HG03432 (cell line): Measurements from ENCODE around the gene RAB3C.

Source experiments
- ATAC-seq: cut with Tn5 transposase; IDR thresholded peaks from one replicate; pipeline ENCODE4 v1.9.1; 2021; ENCODE audit warnings: mild to moderate bottlenecking, moderate library complexity; ENCODE audit not compliant: unreplicated experiment

The RAB3C gene

DNA sequence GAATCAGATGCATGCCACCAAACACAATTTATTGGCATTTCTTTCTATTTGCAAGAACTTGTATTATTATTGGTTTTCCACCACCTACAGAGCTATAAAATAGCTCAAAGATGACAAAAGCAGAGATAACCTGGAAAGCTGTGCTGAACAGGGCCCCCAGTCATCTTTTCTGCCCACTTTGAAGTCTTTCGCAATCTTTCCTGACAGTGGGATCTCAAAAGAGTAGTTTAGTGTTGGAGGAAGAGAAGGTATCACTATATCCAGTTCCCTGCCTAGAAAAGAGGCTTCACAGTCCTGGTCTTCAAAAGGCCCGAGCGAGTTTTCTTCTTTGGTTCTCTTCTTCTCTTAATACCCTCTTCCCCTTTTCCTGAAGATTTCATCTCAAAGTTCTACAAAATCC, 231.0 kb downstream of the RAB3C start:
- no peak for ATAC-seq

DNA sequence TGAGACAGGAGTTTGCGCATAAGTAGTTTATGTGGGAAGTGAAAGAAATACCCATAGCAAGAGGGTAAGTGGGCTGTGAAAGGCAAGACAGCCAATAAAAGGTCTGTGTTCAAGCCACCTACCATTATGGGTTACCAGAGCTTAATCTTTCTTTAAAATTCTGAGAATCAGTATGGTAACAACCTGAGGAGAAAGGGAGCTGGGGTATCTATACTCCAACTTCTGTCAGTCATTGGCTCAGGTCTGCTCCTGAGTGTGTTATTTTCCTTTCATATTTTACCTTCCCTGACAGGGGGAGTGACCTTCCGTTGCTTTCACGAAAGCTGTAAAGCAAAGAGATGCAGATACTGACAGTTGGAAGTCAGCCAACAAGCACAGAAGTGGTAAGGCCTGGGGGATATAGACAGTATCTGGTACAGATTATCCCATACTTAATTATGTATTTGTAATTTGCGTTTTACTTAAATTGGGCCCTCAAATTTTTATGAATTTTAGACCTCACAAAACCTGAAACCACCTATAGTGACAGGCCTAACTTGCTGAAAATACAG, 233.4 kb downstream of the RAB3C start:
- ATAC-seq: no peak

DNA sequence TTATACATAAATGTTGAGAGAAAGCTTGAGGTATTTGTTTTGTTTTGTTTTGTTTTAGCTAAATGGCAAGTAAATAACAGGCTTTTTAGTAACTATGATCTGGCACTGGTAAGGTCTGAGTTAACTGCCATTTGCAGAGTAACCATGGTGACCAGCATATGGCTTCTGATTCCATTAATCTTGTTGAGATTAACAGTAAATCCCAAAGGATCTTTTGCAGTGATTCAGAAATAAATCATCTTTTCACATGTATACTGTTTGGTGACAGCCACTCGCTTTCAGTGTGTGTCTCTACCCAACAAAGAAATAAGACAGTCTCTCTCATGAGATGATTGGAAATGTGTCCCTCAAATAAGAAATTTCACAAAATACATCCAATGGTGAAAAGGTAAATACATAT, 235.6 kb downstream of the RAB3C start:
- no peak for ATAC-seq

DNA sequence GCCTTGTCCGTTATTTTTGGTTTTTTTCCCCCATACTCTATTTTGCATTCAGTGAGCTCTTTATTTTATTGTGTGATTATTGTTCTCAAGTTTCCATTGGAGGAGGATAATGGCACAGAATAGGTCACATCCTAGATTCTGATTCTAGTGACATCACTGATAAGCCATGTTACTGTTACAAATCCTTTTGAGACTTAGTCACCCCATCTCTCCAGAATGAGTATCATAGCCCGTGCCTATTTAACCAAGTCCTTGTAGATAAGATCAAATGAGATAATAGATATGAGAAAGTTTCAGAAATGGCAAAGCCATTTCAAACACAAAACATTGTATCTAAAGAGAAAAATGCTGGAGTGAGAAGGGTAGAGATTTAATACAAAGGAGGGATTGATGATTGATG, 242.6 kb downstream of the RAB3C start:
- no peak for ATAC-seq

DNA sequence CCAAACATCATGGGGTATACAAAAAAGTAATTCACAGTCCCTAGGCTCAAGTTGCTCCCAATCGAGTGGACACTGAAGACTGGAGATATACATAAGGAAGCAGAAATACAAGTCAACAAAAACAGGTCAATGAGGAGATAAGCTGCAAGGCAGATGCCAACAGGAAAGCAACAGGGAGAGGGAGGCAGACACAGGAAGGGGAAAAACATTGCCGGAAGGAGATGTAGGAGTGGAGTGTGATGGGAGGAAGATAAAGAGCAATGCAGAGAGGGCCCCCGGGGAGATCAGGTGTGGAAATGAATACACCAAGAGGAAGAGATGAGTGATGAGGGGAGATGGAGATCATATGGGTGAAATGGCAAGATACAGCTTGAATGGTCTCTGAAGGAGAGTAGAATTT, 243.0 kb downstream of the RAB3C start:
- ATAC-seq: no peak

DNA sequence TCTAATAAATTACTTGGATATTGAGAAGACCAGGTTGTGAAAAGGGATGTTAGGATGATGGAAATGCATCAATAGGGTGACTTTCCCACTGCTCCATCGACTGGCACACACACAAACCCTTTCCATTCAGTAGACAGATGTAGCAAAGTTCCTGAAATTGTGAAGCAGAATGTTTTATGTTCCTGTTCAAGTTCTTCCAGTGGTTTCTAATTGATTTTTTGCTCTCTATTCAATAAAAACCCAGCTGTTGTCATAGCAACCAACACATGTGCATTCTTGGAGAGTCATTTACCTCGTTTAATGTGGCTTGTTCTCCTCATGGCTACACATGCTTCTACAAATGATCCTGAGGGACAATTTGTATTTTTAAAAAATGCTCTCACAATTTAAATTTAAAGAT, 244.6 kb downstream of the RAB3C start:
- ATAC-seq: no peak

DNA sequence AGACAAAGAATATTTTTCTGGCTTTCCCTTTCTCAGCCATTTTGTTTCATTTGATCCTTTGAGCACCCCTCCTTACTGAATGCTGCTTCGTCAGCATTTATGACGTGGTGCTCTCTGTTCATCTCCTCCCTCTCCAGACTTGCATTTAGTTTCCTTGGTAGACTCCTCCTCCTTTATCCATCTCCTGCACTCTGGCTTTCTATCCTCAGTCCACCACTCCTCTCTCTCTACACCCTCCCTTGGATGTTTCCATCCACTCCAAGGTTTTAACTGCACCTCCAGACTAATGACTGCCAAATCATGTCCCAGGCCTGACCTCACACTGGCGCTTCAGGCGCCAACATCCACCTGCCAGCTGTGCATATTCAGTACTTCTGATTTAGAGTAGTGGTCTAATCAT, 245.4 kb downstream of the RAB3C start:
- no peak for ATAC-seq

DNA sequence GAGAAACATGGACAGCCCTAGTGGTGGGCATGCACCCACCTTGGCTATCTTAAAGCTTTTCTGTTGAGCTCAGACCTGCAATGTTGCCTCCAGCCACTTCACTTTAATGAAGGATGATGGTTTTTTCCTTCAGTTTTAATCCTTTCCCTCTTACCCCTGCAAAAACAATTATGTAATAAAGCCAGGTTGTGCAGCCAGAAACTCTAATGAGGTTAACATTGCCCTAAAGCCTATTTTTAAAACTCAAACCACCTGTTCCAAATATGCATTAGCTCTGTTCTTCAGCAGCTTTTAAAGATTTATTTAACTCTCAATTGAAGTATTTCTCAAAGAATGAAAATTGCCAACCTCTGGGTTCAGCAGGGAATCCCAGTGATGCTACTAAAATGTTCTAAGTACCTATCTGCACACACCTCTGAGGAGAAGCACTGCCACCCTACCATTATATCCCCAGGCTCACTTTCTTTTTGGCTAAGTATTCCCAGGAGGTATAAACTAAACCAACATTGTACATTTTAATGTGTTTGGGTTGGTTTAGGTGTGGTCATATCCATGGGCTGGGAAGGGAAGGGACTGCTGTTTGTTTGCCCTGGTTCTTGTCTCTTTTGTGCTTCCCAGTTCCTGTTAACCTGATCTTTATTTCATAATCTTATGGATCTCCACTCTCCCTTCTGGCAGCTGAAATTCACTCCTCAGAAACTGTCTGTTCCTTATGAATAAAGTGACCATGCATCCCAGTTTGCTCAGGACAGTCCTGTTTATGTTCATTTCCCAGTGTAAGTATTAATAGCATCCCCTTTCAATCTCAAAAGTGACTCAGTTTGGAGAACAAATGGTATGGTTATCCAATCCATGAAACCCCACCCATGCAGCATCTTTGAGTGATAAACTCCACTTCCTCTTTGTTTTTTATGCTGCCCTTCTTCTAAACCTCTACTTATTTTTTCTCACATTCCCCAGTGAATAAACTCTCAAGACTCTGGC, 251.7 kb downstream of the RAB3C start:
- ATAC-seq: no peak

DNA sequence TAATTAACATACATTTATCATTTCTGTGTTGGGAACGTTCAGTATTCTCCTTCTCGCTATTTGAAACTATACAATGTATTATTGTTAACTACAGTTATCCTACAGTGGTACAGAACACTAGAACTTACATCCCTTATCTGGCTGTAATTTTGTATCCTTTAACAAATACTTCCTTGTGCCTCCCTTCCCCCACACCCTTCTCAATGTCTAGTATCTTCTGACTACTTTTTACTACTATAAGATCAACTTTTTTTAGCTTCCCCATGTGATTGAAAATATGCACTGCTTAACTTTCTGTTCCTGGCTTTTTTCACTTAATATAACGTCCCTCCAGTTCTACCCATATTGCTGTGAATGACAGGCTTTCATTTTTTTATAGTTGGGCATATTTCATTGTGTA, 253.5 kb downstream of the RAB3C start:
- ATAC-seq: no peak

DNA sequence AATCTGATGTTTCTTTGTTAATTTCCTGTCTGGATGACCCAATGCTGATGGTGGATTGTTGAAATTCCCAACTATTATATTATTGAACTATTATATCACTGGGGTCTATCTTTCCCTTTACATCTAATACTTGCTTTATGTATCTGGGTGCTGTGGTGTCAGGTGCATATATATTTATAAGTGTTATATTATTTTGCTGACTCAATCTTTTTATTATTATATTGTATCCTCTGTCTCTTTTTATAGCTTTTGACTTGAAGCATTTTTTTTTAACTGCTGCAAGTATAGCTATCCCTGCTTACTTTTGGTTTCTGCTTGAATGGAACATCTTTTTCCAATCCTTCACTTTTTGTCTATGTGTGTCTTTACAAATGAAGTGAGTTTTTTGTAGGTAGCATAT, 255.9 kb downstream of the RAB3C start:
- no peak for ATAC-seq

DNA sequence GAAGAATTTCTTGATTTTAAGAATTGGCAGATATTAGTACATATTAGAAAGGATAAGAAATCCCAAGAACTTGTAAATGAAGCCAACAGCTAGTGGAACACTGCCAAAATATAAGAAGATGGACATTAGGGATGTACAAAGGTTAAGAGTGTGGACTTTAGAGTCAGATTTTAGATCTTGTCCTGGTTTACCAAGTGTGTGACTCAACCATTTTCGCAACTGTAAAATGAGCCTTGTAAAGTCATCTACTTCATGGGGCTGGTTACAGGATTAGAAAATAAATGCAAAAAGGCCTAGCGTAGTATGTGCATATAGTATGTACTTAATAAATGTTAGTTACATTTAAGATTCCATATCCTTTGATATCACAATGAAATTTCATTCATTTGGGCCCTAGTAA, 260.0 kb downstream of the RAB3C start:
- ATAC-seq: no peak

DNA sequence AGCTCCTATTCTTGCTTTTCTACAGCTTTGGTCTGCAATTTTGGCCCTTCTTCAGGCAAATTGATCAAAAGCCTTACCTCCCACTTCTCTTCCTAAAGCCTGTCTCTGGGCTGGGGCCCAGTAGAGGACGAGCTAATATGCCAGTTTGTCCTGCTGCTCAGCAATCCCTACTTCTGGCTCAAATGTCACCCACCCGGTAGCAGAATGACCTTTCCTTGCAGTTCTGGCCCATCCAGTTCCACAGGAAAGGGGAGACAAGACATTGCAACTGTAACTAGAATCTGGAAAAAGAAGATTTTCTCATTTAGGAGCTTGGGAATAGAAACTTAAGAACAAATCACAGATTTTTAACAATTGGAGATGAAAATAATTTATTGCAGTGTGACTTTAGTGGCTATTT, 261.5 kb downstream of the RAB3C start:
- no peak for ATAC-seq

DNA sequence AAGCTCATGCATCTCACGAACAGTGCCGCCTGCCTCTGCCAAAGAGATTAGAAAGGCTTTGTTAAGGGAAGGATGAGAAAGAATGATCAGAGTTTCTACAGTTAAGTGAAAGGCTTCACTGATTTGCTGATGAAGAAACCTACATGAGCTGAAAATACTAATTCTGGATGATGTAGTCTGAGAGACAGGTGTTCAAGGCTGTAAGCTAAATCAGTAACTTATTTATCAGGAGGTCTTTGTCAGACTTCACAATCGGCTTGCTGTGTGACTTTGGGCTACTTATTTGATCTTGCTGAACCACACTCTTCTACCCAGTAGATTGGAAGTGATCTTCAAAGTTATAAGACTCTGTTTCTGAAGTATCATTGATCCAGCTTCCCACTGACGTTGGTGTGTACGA, 264.2 kb downstream of the RAB3C start:
- no peak for ATAC-seq

DNA sequence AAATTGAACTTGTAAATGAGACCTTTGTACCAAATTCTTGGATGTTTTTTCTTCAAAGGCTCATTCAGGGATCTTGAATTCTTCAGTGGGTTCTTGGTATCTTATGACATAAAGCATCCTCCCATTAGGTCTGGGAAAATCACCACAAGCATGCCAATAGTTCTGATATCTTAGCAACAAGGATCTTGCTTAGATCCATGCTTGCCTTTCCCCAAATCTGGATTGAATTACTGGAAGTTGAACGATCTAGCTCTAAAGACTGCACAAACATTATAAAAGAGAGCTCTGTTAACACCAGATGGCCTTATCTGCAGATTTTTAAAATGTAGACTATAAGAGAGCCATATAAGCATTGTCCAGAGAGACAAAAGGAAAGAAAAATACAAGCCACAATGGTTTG, 266.3 kb downstream of the RAB3C start:
- no peak for ATAC-seq

DNA sequence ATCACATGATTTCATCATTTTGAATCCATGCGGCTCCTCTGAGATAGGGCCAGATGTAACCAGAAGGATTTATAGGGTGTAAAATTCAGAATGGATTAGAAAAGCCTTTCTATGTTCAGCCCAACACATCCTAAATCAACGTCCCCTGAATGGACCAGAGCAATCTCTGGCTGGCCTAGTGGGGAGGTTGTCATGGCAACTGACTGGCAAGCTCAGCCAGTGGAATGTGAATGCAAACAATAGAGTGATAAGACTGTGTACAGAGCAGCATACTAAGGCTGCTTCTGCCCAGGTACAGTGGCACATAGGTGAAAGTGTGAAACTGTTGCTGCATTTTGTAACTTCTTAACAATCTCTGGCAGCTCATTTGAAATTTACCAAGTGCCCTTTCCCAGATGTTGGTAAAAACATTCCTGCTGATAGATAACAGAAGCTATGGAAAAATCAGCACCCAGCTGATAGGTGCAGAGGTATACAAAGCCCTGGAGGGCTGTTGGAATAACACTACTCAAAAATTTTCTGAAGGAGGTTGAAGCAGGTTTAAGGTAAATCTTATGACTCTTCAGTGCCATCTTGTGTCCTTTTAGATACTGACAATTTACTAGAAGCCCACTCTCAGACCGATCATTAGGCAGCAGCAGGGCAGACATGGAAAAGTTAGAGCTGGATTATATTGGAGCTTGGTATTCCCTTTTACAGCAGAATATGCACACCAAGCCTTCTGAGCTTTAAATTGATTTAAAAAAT, 267.2 kb downstream of the RAB3C start:
- ATAC-seq: no peak

DNA sequence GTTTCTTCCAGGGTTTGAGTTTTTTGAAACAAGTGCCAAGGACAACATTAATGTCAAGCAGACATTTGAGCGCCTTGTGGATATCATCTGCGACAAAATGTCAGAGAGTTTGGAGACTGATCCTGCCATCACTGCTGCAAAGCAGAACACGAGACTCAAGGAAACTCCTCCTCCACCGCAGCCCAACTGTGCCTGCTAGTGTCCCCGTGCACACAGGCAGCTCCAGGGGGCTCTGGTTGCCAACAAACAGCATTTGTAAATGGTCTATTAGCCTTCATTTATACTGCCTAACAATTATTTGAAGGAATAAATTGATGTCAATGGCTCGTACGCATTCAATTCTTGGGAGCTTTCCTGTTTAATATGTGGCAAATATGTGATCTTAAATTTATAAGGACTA, 268.3 kb downstream of the RAB3C start:
- no peak for ATAC-seq

DNA sequence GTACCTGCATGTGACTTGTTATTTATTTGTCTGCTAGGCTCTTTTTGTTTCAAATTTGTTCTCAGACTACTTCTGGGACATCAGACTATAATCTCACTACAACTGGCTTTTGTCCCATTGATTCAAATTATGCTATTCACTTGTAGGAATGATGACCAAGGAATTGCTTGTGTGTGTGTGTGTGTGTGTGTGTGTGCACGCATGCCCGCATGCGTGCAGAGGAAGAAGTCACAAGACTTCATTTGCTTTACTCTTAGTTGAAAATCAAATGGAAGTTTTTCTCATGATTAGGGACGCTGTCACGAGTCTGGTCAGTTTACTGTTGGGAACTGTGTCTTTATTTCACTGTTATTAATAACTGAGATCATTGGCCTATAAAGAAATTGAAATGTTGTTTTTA, 268.7 kb downstream of the RAB3C start:
- no peak for ATAC-seq

DNA sequence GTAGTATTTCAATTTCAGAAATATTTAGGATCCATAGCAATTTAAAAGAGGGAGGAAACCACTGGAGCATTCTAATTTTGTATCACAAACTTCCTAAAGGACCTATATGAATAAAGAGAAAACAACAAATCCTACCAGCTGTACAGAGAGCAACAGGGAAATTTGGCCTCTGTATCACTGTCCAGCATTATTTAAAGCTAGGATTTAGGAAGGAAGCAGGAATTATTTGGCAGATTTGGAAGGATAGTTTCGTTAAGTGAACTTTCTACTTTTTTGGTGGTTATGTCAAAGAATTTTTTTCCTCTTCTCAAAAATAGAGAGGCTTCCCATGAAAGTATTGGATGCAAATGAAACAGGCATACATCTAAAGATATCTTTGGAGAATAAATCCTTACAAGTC, 269.7 kb downstream of the RAB3C start:
- ATAC-seq: no peak

DNA sequence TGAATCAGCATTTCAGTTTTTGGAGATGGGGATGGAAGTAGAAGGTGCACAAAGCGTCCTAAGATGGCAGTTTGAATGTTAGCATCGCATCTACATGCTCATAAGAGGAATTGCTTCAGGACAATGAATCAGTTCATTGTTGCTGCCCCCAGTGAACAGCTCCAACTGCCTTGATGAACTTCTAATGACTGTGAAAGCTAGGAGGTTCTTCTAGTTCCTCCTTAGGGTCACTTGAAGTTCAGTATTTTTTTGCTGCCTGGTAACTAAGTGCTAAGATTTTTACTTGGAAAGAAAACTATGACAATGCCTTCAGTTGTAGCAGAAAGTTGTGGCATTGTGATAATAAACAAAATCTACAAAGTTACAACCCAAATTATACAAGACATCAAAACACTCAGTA, 271.6 kb downstream of the RAB3C start:
- ATAC-seq: no peak

DNA sequence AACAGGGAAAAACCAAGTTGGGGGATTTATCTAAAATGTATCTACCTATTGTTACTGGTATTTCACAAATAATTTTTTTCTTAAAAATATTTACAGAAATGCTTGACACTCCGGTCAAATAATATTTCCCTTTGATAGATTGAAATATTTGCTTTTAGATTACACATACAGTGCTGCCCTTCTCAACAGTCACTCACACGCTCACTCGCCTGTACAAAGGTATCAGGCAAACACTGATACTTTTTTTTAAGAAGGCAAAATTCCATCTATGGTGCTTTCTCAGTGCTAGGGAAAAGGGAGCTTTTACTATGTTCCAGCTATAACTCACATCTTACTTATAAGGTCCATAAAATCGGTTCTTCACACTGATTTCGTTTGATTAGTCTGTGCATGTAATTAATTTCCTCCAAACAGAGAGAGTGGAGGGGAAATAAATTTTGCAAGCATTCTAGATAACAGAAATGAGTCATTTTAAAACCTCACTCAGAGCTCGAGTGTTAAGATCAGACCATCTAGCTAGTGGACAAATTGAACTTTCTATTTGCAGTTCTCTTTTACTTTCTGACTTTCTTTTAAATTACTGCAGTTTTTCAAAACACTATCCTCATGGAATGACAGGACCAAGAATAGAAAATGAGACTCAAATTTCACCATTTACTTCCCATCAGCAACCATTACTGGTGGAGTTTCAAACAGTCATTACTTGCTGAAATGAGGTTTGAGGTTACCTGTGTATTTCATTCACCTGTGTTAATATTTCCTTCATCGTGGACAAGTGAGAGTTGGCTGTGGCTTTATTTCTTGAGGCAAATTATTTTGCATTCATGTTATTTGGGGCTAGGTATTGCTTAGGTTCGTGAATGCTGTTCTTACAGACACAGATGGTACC, 273.2 kb downstream of the RAB3C start:
- ATAC-seq: peak; percentile 60

DNA sequence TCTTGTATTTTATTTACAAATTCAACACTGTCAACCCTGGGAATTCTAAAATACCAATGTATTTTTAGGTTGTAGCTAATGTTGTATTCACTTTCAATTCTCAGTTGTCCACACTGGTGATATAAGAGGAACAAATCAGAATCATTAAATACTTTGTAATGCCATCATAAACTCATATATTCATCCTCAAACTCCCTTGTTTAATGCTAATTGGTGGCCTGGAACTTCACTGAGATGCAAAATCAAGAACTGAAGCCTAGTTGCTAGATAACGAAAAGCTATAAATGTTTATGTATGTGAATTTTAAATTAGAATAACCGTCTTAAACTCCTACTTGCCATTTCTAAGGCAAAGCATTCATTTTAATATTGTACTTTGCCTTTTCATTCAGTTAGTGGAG, 274.7 kb downstream of the RAB3C start:
- no peak for ATAC-seq
